Retinal pigment epithelial cell (primary cell): ENCODE data around the gene INO80.
A peak's percentile ranks its signal among the peaks of the same experiment; 100 is the strongest.

Experiments
- DNase-seq: peaks from one replicate; pipeline ENCODE4 v3.0.0-alpha.2; 2010; ENCODE audit warnings: low read depth
- H3K4me3 ChIP-seq: 2 replicates; pipeline ENCODE4 v1.5.1; 2011; ENCODE audit warnings: mild to moderate bottlenecking, low read length, control low read depth, moderate library complexity
- TF ChIP-seq, protein P1 (sequence below): conservative IDR thresholded peaks from 2 replicates; pipeline ENCODE4 v1.5.1; 2011; ENCODE audit warnings: low read depth, low read length, control low read depth, inconsistent platforms

Gene INO80

GRCh38 chr15:41116116-41116961, at the start of gene INO80:
INO80 (minus strand) TSS chr15:41116280; CDS start chr15:41096310, 19,970 bp downstream.
- TF ChIP-seq, protein P1, sequence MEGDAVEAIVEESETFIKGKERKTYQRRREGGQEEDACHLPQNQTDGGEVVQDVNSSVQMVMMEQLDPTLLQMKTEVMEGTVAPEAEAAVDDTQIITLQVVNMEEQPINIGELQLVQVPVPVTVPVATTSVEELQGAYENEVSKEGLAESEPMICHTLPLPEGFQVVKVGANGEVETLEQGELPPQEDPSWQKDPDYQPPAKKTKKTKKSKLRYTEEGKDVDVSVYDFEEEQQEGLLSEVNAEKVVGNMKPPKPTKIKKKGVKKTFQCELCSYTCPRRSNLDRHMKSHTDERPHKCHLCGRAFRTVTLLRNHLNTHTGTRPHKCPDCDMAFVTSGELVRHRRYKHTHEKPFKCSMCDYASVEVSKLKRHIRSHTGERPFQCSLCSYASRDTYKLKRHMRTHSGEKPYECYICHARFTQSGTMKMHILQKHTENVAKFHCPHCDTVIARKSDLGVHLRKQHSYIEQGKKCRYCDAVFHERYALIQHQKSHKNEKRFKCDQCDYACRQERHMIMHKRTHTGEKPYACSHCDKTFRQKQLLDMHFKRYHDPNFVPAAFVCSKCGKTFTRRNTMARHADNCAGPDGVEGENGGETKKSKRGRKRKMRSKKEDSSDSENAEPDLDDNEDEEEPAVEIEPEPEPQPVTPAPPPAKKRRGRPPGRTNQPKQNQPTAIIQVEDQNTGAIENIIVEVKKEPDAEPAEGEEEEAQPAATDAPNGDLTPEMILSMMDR: no peak
- DNase-seq: peak; percentile 95
- H3K4me3 ChIP-seq: peak within 1 kb of the TSS; percentile 94

GRCh38 chr15:41161736-41162135, 45.7 kb upstream of the INO80 start:
- no peak overlapping the region for H3K4me3 ChIP-seq
- TF ChIP-seq, protein P1: no peak
- DNase-seq: no peak

GRCh38 chr15:41161336-41161735, 45.3 kb upstream of the INO80 start:
- TF ChIP-seq, protein P1: no peak

GRCh38 chr15:41160639-41161315, 44.7 kb upstream of the INO80 start:
- no peak for DNase-seq
- TF ChIP-seq, protein P1: no peak
- no peak overlapping the region for H3K4me3 ChIP-seq

More at GRCh38 chr15:41161336-41161735, 45.3 kb upstream of the INO80 start:
- H3K4me3 ChIP-seq: no peak overlapping the region
- DNase-seq: no peak

GRCh38 chr15:41154412-41154811, 38.3 kb upstream of the INO80 start:
- DNase-seq: no peak
- no peak overlapping the region for H3K4me3 ChIP-seq
- TF ChIP-seq, protein P1: no peak

GRCh38 chr15:41153733-41154132, 37.7 kb upstream of the INO80 start:
- TF ChIP-seq, protein P1: no peak
- no peak overlapping the region for H3K4me3 ChIP-seq
- no peak for DNase-seq
